Hindlimb muscle (tissue), 1 donor: Measurements from ENCODE around the gene MCMBP. TPM values are rescaled to one million over a fixed set of nuclear protein-coding genes. Genes with fewer than 3 reads are reported as not detected.
"Not testable (repeated sequence)": the region's sequence is repeated elsewhere in the genome, so short reads cannot be mapped to it uniquely, and the experiment has no call there.

Source experiments
- DNase-seq: peaks from one replicate; pipeline ENCODE4 v3.0.0-alpha.2; 2013
- polyA plus RNA-seq: library from polyadenylated mRNA; unstranded; fragments of 120-200 nt; gene quantifications from one replicate; pipeline ENCODE4 v1.2.1, GENCODE V29; 2013; ENCODE audit not compliant: insufficient read length

The MCMBP gene
- polyA plus RNA-seq, 1 donor, result 35.8 TPM

GRCh38 chr10:119829429-119829828 is 43.2 kb downstream of the MCMBP start:
- no peak for DNase-seq

GRCh38 chr10:119827430-119827829 is 45.2 kb downstream of the MCMBP start:
- no peak for DNase-seq

GRCh38 chr10:119826771-119827170 is 45.9 kb downstream of the MCMBP start:
- no peak for DNase-seq

GRCh38 chr10:119824299-119824698 is 48.3 kb downstream of the MCMBP start:
- DNase-seq, result no peak

GRCh38 chr10:119821182-119821581 is 51.5 kb downstream of the MCMBP start:
- DNase-seq, result no peak

- peak; percentile 17 for DNase-seq
Observed at GRCh38 chr10:119818889-119819270, 53.8 kb downstream of the MCMBP start.

- peak; percentile 83 for DNase-seq
Observed at GRCh38 chr10:119817991-119818888, 54.4 kb downstream of the MCMBP start.

- no peak for DNase-seq
Observed at GRCh38 chr10:119815671-119816070, 57.0 kb downstream of the MCMBP start.

GRCh38 chr10:119812684-119813083 is 60.0 kb downstream of the MCMBP start:
- no peak for DNase-seq

GRCh38 chr10:119811122-119811521 is 61.5 kb downstream of the MCMBP start:
- no peak for DNase-seq

- no peak for DNase-seq
Observed at GRCh38 chr10:119807960-119808697, 64.5 kb downstream of the MCMBP start.

GRCh38 chr10:119806334-119807130 is 66.1 kb downstream of the MCMBP start:
- no peak for DNase-seq

GRCh38 chr10:119805702-119806230 is 66.9 kb downstream of the MCMBP start:
- no peak for DNase-seq

GRCh38 chr10:119803264-119803663 is 69.4 kb downstream of the MCMBP start:
- no peak for DNase-seq

GRCh38 chr10:119801998-119802538 is 70.6 kb downstream of the MCMBP start:
- no peak for DNase-seq

GRCh38 chr10:119801176-119801575 is 71.5 kb downstream of the MCMBP start:
- no peak for DNase-seq

GRCh38 chr10:119796039-119796438 is 76.6 kb downstream of the MCMBP start:
- DNase-seq, result no peak

GRCh38 chr10:119795101-119795500 is 77.5 kb downstream of the MCMBP start:
- not testable (repeated sequence) for DNase-seq

GRCh38 chr10:119786117-119786769 is 86.4 kb downstream of the MCMBP start:
- DNase-seq, result peak; percentile 12

GRCh38 chr10:119784340-119785067 is 88.1 kb downstream of the MCMBP start:
- DNase-seq, result no peak

GRCh38 chr10:119783665-119784027 is 89.0 kb downstream of the MCMBP start:
- peak; percentile 7 for DNase-seq
